Activated CD4-positive, alpha-beta T cell treated with anti-CD3 and anti-CD28 coated beads, Interleukin-2, amount 10 ng/mL, durations not matched to agents 7 days and 5 days (primary cell): ENCODE results near the gene TPSAB1. TPM values are rescaled to one million over a fixed set of nuclear protein-coding genes. Genes with fewer than 3 reads are reported as not detected.

Experiments used
- CTCF ChIA-PET: fragments of 350-600 bp; sonication (Branson Sonifier 250); formaldehyde crosslinking; loops from one replicate; lab custom pipeline; 2021; ENCODE audit warnings: antibody characterized with exemption; lab: Charles Lee
- POLR2A ChIA-PET: fragments of 350-600 bp; sonication (Branson Sonifier 250); formaldehyde crosslinking; loops from one replicate; lab custom pipeline; 2021; ENCODE audit warnings: antibody characterized with exemption; lab: Charles Lee
- DNase-seq: peaks from one replicate; pipeline ENCODE4 v3.0.0-alpha.2; 2020
- H3K27ac Mint-ChIP-seq: one replicate; pipeline ENCODE4 v1.8.0; 2021; ENCODE audit warnings: mild to moderate bottlenecking, moderate library complexity, mixed read lengths
- H3K27me3 Mint-ChIP-seq: one replicate; pipeline ENCODE4 v1.8.0; 2021; ENCODE audit warnings: mixed read lengths
- H3K36me3 Mint-ChIP-seq: one replicate; pipeline ENCODE4 v1.8.0; 2021; ENCODE audit warnings: low read depth, mixed read lengths
- H3K4me1 Mint-ChIP-seq: one replicate; pipeline ENCODE4 v1.8.0; 2021; ENCODE audit warnings: mixed read lengths
- H3K4me3 Mint-ChIP-seq: one replicate; pipeline ENCODE4 v1.8.0; 2021; ENCODE audit warnings: mild to moderate bottlenecking, moderate library complexity, mixed read lengths
- H3K9me3 Mint-ChIP-seq: one replicate; pipeline ENCODE4 v1.8.0; 2021; ENCODE audit warnings: mixed read lengths
- total RNA-seq, 2 experiments: library from RNA; stranded (reverse); gene quantifications; one replicate each; pipeline ENCODE4 v1.2.3, GENCODE V29; 2021

TPSAB1 gene
- total RNA-seq, 2 experiments from 2014 or later: not detected

GRCh38 chr16:1283296-1283695 is 42.8 kb downstream of the TPSAB1 start:
- POLR2A ChIA-PET: no interaction called here
- H3K4me3 Mint-ChIP-seq: no peak overlapping the region
- H3K4me1 Mint-ChIP-seq: no peaks in the 10 kb centered on the region
- no peaks in the 10 kb centered on the region for H3K9me3 Mint-ChIP-seq
- CTCF ChIA-PET: interaction anchor here (0.9 kb wide), 1 partner anchor 18 kb away, joined by 3 read pairs; no protein-coding TSS in a partner anchor
- H3K27me3 Mint-ChIP-seq: peaks cover 5% of the 10 kb centered on the region
- no peaks in the 10 kb centered on the region for H3K36me3 Mint-ChIP-seq
- no peak for DNase-seq
- no peak overlapping the region for H3K27ac Mint-ChIP-seq

DNA sequence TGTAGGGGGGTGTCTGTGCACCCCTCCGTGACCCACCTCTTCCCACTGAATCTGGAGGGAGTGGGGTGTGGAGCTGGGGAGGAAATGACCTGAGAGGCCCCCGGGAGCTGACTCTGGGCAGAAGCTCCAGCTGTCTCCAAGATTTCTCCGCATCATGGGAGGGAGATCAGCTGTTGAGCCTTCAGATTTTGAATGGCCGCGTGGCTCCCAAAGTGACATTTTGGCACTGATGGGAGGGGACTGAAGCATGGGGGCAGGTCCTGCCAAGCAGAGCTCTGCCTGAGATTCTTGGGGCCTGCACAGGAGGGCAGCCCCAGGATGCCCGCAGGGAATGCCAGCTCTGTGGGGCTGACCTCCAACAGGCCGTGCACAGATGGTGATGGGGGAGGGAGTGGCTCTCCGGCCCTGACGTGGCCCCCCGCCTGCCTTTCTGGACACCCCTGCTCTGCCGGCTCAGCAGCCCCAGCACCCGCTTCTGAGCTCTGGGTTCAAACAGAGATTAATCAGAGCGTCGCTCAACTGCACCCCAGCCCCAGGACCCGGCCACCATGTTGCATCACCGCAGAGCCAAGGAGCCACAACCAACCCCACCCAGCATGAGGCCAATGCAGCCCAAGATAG is 43.6 kb downstream of the TPSAB1 start:
- H3K36me3 Mint-ChIP-seq: no peaks in the 10 kb centered on the region
- H3K4me3 Mint-ChIP-seq: no peak overlapping the region
- H3K27me3 Mint-ChIP-seq: peaks cover 5% of the 10 kb centered on the region
- POLR2A ChIA-PET: no interaction called here
- H3K27ac Mint-ChIP-seq: no peak overlapping the region
- H3K9me3 Mint-ChIP-seq: no peaks in the 10 kb centered on the region
- no peak for DNase-seq
- no peaks in the 10 kb centered on the region for H3K4me1 Mint-ChIP-seq
- CTCF ChIA-PET: interaction anchor here (0.9 kb wide), 1 partner anchor 17 kb away, joined by 3 read pairs; no protein-coding TSS in a partner anchor

DNA sequence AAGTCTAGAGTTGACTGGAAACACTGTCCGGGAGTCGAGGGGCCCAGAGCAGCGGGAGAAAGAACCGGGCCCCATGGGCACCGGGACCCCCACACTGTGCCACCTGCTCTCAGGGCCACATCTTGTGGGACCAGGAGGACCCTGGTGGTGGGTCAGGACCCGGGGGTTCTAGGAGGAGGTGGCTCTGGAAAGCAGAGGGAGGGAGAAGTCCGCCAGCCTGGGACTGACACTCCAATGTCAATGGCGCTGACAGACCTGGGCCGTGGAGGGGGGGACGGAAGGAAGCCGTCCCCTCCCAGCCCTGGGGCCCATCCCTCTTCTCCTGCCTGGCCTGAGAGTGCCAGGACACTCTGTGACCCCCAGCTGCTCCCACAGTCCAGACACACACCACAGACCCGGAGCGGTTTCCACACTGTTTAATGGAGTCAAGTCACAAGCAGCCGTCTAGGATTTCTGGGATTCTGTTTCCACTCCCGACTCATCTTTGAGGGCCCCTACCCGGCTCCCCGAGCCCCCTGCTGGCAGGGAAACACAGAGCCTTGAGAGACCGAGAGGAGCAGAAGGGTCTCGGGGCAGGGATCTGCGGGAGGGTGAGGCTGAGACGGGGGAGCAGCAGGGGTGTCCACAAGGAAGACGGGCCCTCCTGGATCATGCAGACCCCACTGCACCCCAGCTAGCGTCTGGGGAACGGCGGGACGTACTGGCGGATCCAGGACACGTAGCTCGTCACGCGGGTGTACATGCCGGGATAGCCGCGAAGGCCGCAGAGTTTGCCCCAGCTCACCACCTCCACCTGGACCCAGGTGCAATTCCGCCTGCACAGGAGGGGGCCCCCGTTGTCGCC is 45.4 kb downstream of the TPSAB1 start:
- Mint-ChIP-seq H3K4me3 (no peak overlapping the region), H3K27ac (no peak overlapping the region), H3K36me3 (no peaks in the 10 kb centered on the region), H3K27me3 (peaks cover 19% of the 10 kb centered on the region), H3K9me3 (no peaks in the 10 kb centered on the region), H3K4me1 (no peaks in the 10 kb centered on the region)
- POLR2A ChIA-PET: no interaction called here
- no peak for DNase-seq
- CTCF ChIA-PET: interaction anchor here (1.8 kb wide), 1 partner anchor 15 kb away, joined by 4 read pairs; no protein-coding TSS in a partner anchor

- Mint-ChIP-seq H3K36me3 (no peaks in the 10 kb centered on the region), H3K27me3 (peaks cover 24% of the 10 kb centered on the region), H3K9me3 (no peaks in the 10 kb centered on the region), H3K27ac (no peak overlapping the region), H3K4me1 (no peaks in the 10 kb centered on the region), H3K4me3 (no peak overlapping the region)
- no peak for DNase-seq
- ChIA-PET POLR2A (no interaction called here), CTCF (interaction anchor here (1.7 to 1.8 kb wide), 2 partner anchors 14 to 40 kb away, joined by 3 to 4 read pairs; no protein-coding TSS in a partner anchor)
Measured at GRCh38 chr16:1286513-1287094, 46.1 kb downstream of the TPSAB1 start.

- Mint-ChIP-seq H3K36me3 (no peaks in the 10 kb centered on the region), H3K4me3 (no peak overlapping the region)
- CTCF ChIA-PET: interaction anchor here (1.7 to 1.8 kb wide), 2 partner anchors 12 to 39 kb away, joined by 3 to 4 read pairs; no protein-coding TSS in a partner anchor
Measured at GRCh38 chr16:1287982-1288670, 47.6 kb downstream of the TPSAB1 start.

GRCh38 chr16:1288813-1289476 is 48.4 kb downstream of the TPSAB1 start:
- Mint-ChIP-seq H3K4me1 (no peaks in the 10 kb centered on the region), H3K9me3 (no peaks in the 10 kb centered on the region), H3K4me3 (no peak overlapping the region), H3K36me3 (no peaks in the 10 kb centered on the region), H3K27ac (no peak overlapping the region), H3K27me3 (peaks cover 29% of the 10 kb centered on the region)
- DNase-seq: no peak
- POLR2A ChIA-PET: no interaction called here
- CTCF ChIA-PET: no interaction called here

More at GRCh38 chr16:1287982-1288670, 47.6 kb downstream of the TPSAB1 start:
- POLR2A ChIA-PET: no interaction called here
- Mint-ChIP-seq H3K9me3 (no peaks in the 10 kb centered on the region), H3K27ac (no peak overlapping the region), H3K27me3 (peaks cover 26% of the 10 kb centered on the region), H3K4me1 (no peaks in the 10 kb centered on the region)
- DNase-seq: no peak

- H3K4me1 Mint-ChIP-seq: no peaks in the 10 kb centered on the region
- no peak for DNase-seq
- no peak overlapping the region for H3K4me3 Mint-ChIP-seq
- peaks cover 33% of the 10 kb centered on the region for H3K27me3 Mint-ChIP-seq
- H3K36me3 Mint-ChIP-seq: no peaks in the 10 kb centered on the region
- CTCF ChIA-PET: no interaction called here
- H3K27ac Mint-ChIP-seq: no peak overlapping the region
- POLR2A ChIA-PET: no interaction called here
- H3K9me3 Mint-ChIP-seq: no peaks in the 10 kb centered on the region
Measured at GRCh38 chr16:1289477-1289866, 49.0 kb downstream of the TPSAB1 start.

DNA sequence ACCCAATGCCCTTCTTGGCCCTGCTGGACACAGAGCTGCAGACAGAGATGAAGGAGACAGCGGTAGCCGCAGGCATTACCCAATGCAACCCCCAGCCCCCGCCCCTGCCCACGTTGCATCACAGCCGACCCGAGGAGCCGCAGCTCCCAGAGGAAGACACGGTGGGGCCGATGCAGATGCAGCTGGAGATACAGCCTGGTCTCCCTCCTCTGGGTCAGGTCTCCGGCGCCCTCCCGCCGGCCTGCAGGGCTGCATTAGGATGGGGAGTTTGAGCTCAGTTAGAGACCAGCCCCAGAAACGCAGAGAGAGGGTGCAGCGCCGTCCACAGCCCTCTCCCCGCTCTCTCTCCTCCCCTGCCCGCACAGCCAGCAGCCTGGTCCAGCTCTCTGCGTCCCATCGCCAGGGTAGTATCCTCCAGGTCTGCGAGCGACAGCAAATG is 49.6 kb downstream of the TPSAB1 start:
- ChIA-PET CTCF (no interaction called here), POLR2A (no interaction called here)
- Mint-ChIP-seq H3K27me3 (peaks cover 33% of the 10 kb centered on the region), H3K4me3 (no peak overlapping the region), H3K27ac (no peak overlapping the region), H3K9me3 (no peaks in the 10 kb centered on the region), H3K36me3 (no peaks in the 10 kb centered on the region), H3K4me1 (no peaks in the 10 kb centered on the region)
- DNase-seq: no peak

GRCh38 chr16:1290860-1291575 is 50.5 kb downstream of the TPSAB1 start:
- no peak overlapping the region for H3K4me3 Mint-ChIP-seq
- H3K9me3 Mint-ChIP-seq: no peaks in the 10 kb centered on the region
- no peaks in the 10 kb centered on the region for H3K36me3 Mint-ChIP-seq
- H3K27ac Mint-ChIP-seq: no peak overlapping the region
- peaks cover 38% of the 10 kb centered on the region for H3K27me3 Mint-ChIP-seq
- ChIA-PET POLR2A (no interaction called here), CTCF (no interaction called here)
- H3K4me1 Mint-ChIP-seq: no peaks in the 10 kb centered on the region
- DNase-seq: no peak

DNA sequence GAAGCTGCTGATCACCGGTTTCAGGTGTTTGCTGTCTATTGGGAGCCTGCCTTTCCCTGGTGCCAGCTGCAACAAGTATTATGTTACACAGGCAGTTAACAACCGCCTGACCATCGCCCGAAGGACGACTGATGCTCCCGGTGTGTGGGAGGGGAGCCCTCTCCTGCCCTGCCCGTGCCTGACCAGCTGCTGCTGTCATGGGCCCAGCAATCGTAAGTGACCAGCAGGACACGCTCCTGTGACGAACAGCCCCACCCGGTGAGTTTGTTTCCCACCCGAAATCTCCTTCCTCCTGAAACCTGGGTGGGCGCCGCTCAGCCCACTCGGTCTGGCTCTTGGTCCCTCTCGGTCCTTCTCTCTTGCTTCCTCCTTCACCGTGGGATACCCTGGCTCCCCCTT is 51.1 kb downstream of the TPSAB1 start:
- ChIA-PET POLR2A (no interaction called here), CTCF (no interaction called here)
- no peaks in the 10 kb centered on the region for H3K9me3 Mint-ChIP-seq
- DNase-seq: no peak
- no peaks in the 10 kb centered on the region for H3K4me1 Mint-ChIP-seq
- H3K27ac Mint-ChIP-seq: no peak overlapping the region
- no peak overlapping the region for H3K4me3 Mint-ChIP-seq
- peaks cover 38% of the 10 kb centered on the region for H3K27me3 Mint-ChIP-seq
- H3K36me3 Mint-ChIP-seq: no peaks in the 10 kb centered on the region
